Progenitor cell of endocrine pancreas (in vitro differentiated cells): Measurements from ENCODE around the gene CTNS. TPM values are rescaled to one million over a fixed set of nuclear protein-coding genes. Genes with fewer than 3 reads are reported as not detected.

Experiments
- DNase-seq: peaks from one replicate; pipeline ENCODE4 v3.0.0; 2021; ENCODE audit warnings: low spot score; ENCODE audit not compliant: unreplicated experiment
- H3K27ac Mint-ChIP-seq: 2 replicates; pipeline ENCODE4 v1.8.0; 2021; ENCODE audit warnings: mild to moderate bottlenecking, moderate library complexity, mixed read lengths
- H3K27me3 Mint-ChIP-seq: 2 replicates; pipeline ENCODE4 v1.8.0; 2021; ENCODE audit warnings: mixed read lengths
- H3K36me3 Mint-ChIP-seq: 2 replicates; pipeline ENCODE4 v1.8.0; 2022; ENCODE audit warnings: mixed read lengths; ENCODE audit not compliant: insufficient read depth
- H3K4me1 Mint-ChIP-seq: 2 replicates; pipeline ENCODE4 v1.8.0; 2021; ENCODE audit warnings: low read depth, mixed read lengths
- H3K4me3 Mint-ChIP-seq: 2 replicates; pipeline ENCODE4 v1.8.0; 2021; ENCODE audit warnings: low read depth, mild to moderate bottlenecking, moderate library complexity, mixed read lengths
- H3K9me3 Mint-ChIP-seq: 2 replicates; pipeline ENCODE4 v1.8.0; 2021; ENCODE audit warnings: low read depth, mixed read lengths
- total RNA-seq: library from RNA; stranded (reverse); gene quantifications from 2 replicates; pipeline ENCODE4 v1.2.1, GENCODE V29; 2021
- TF ChIP-seq, protein P1 (sequence below): fragments of 200-600 bp; sonication (generic); IDR thresholded peaks from one replicate; pipeline ENCODE4 v1.5.0; 2021; ENCODE audit warnings: antibody characterized with exemption, mild to moderate bottlenecking; ENCODE audit not compliant: unreplicated experiment

CTNS gene
- total RNA-seq, 1 donor from 2014 or later, result 16.4 TPM

GRCh38 chr17:3659541-3660111, 23.1 kb downstream of the CTNS start:
- Mint-ChIP-seq H3K27me3 (no peaks in the 10 kb centered on the region), H3K27ac (no peak overlapping the region), H3K9me3 (no peaks in the 10 kb centered on the region), H3K4me1 (no peaks in the 10 kb centered on the region), H3K36me3 (peaks cover 3% of the 10 kb centered on the region), H3K4me3 (no peak overlapping the region)
- TF ChIP-seq, protein P1, sequence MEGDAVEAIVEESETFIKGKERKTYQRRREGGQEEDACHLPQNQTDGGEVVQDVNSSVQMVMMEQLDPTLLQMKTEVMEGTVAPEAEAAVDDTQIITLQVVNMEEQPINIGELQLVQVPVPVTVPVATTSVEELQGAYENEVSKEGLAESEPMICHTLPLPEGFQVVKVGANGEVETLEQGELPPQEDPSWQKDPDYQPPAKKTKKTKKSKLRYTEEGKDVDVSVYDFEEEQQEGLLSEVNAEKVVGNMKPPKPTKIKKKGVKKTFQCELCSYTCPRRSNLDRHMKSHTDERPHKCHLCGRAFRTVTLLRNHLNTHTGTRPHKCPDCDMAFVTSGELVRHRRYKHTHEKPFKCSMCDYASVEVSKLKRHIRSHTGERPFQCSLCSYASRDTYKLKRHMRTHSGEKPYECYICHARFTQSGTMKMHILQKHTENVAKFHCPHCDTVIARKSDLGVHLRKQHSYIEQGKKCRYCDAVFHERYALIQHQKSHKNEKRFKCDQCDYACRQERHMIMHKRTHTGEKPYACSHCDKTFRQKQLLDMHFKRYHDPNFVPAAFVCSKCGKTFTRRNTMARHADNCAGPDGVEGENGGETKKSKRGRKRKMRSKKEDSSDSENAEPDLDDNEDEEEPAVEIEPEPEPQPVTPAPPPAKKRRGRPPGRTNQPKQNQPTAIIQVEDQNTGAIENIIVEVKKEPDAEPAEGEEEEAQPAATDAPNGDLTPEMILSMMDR, result no peak
- DNase-seq, result no peak

DNA sequence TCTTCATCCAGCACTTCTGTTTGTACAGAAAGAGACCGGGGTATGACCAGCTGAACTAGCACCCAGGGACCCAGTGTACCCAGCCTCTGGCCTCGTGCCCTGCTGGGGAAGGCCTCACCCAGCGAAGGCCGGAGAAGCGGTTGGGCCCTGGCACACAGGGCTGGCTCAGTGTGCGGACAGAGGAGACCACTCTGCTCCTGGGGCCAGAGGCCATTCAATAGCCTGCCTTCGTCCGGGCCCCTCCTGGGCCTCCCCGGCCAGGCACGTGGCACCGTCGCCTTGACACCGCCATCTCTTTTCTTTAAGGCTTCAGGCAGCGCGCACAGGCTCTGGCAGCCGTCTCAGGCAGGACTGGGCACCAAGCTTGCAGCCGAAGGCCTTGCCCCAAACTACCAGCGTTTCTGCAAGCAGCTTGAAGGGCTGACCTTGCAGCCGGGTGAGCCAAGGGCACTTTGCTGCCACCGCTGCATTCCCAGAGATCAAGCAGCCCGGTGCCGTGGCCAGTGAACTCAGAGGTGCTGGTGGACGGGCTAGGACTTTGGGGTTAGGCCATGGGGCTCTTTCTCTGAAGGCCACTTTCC, 23.8 kb downstream of the CTNS start:
- Mint-ChIP-seq H3K9me3 (no peaks in the 10 kb centered on the region), H3K27me3 (no peaks in the 10 kb centered on the region), H3K4me3 (no peak overlapping the region), H3K27ac (no peak overlapping the region), H3K36me3 (peaks cover 3% of the 10 kb centered on the region), H3K4me1 (no peaks in the 10 kb centered on the region)
- no peak for DNase-seq
- TF ChIP-seq, protein P1, result no peak

DNA sequence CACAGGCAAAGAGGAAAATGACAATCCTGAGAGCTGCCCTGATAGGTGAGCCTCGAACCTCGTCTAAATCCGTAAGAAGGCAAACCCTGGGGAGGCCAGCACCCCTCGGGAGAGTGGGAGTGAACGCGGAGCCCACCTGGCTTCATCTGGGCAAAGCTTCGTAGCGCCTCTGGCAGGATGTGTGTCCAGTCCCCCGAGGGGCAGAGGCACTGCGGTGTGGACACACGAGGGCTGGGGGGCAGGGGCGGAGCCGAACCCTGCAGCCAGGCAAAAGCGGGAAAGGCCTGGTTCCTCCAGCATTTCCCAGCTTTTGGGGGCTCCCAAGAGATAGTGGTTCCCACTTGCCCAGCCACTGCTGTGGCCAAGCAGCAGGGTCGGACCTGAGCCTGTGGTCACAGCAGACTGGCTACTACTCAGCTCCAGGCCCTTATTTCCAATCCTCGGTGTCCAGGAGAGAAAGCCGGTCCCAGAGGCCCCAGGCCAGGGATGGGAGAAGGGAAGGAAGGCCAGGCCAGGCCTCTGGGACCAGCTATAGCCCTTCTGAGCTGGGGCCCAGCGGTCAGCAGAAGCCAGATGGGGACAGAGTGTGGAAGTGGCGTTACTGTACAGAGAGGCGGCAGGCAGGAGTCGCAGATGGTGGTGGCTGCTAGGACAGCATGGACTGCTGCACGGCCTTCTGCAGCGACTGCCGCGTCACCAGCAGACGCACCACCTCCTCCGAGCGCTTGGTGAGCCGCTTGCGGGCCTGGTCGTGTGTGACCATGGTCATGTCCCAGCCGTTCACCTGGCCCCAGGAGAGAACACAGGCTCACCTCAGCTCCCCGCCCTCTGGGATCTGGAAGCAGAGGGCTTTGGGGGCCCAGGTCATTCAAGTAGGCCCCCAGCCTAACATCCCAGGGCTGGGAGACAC, 26.8 kb downstream of the CTNS start:
- peaks cover 3% of the 10 kb centered on the region for H3K36me3 Mint-ChIP-seq
- DNase-seq, result no peak
- H3K27ac Mint-ChIP-seq, result peak overlapping the region; percentile 67
- no peaks in the 10 kb centered on the region for H3K9me3 Mint-ChIP-seq
- no peak overlapping the region for H3K4me3 Mint-ChIP-seq
- no peaks in the 10 kb centered on the region for H3K27me3 Mint-ChIP-seq
- TF ChIP-seq, protein P1, result no peak
- H3K4me1 Mint-ChIP-seq, result peaks cover 13% of the 10 kb centered on the region

- TF ChIP-seq, protein P1, result no peak
- Mint-ChIP-seq H3K9me3 (no peaks in the 10 kb centered on the region), H3K36me3 (peaks cover 4% of the 10 kb centered on the region), H3K4me1 (peaks cover 17% of the 10 kb centered on the region), H3K27me3 (no peaks in the 10 kb centered on the region), H3K4me3 (peak overlapping the region; percentile 96), H3K27ac (peak overlapping the region; percentile 53)
- DNase-seq, result no peak
Measured at GRCh38 chr17:3665834-3666233, 29.3 kb downstream of the CTNS start.

DNA sequence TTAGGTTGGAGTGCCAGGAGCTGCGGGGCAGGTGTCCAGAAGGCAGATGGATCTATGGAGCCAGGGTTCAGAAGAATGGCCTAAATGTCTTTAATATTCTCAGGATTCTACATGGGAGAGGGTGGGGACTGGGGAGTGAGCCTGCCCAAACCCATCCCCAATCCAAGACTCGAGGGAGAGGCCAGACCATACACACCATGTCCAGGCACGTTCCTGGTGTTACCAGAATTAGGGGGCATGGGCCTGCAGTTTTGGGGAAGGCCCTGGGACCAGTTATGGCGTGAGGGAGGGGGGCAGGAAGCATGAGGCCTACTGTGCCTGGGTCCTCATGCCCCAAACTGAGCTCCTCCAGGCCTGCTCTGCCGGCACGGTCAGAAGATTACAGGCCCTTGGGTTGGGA, 30.0 kb downstream of the CTNS start:
- TF ChIP-seq, protein P1, result no peak
- Mint-ChIP-seq H3K4me1 (peaks cover 17% of the 10 kb centered on the region), H3K36me3 (peaks cover 4% of the 10 kb centered on the region), H3K9me3 (no peaks in the 10 kb centered on the region), H3K27me3 (no peaks in the 10 kb centered on the region), H3K27ac (peak overlapping the region; percentile 91), H3K4me3 (peak overlapping the region; percentile 96)
- no peak for DNase-seq
